BJ (cell line): Measurements from ENCODE around the gene POLR1B. TPM values are rescaled to one million over a fixed set of nuclear protein-coding genes. Genes with fewer than 3 reads are reported as not detected.
"Not testable (repeated sequence)": the region's sequence is repeated elsewhere in the genome, so short reads cannot be mapped to it uniquely, and the experiment has no call there.

Experiments used
- CTCF ChIA-PET: fragments of 350-600 bp; formaldehyde crosslinking; extraction: SDS; loops from one replicate; lab custom pipeline; 2021; ENCODE audit warnings: antibody characterized with exemption, inconsistent platforms; lab: Yijun Ruan, JAX
- POLR2A ChIA-PET: fragments of 300-600 bp; sonication (Branson Sonifier 250); formaldehyde crosslinking; extraction: SDS; loops from one replicate; lab custom pipeline; 2021; ENCODE audit warnings: antibody characterized with exemption; lab: Charles Lee
- DNase-seq: peaks from one replicate; pipeline ENCODE4 v3.0.0-alpha.2; 2011; ENCODE audit warnings: low read depth
- H3K27me3 ChIP-seq: 2 replicates; pipeline ENCODE4 v1.6.0; 2011; ENCODE audit warnings: low read length; ENCODE audit not compliant: control insufficient read depth, insufficient read depth
- H3K36me3 ChIP-seq: 2 replicates; pipeline ENCODE4 v1.5.1; 2011; ENCODE audit warnings: low read length; ENCODE audit not compliant: control insufficient read depth, insufficient read depth
- H3K4me3 ChIP-seq: 2 replicates; pipeline ENCODE4 v1.5.1; 2011; ENCODE audit warnings: low read depth, mild to moderate bottlenecking, control low read depth, low read length
- CTCF ChIP-seq: IDR thresholded peaks from 2 replicates; pipeline ENCODE4 v1.5.1; 2011; ENCODE audit warnings: low read depth, mild to moderate bottlenecking, control low read depth, inconsistent platforms, low read length, moderate library complexity; ENCODE audit not compliant: insufficient read depth
- polyA plus RNA-seq: library from polyadenylated mRNA; depleted of rRNA; stranded (reverse); fragments of >200 nt; gene quantifications from 2 replicates; pipeline ENCODE4 v1.2.3, GENCODE V29; 2011

POLR1B gene
- polyA plus RNA-seq, 1 experiment = 11.8 TPM

- 0 out of 2 replicates have a peak, but pooled peaks have one; percentile 14 for TF ChIP-seq CTCF
- DNase-seq, H3K4me3 ChIP-seq, CTCF ChIA-PET, H3K36me3 ChIP-seq, POLR2A ChIA-PET, H3K27me3 ChIP-seq: not testable (repeated sequence)
Measured at GRCh38 chr2:112500850-112501484, 41.3 kb upstream of the POLR1B start.

- POLR2A ChIA-PET, CTCF ChIA-PET, H3K4me3 ChIP-seq, H3K36me3 ChIP-seq, DNase-seq, H3K27me3 ChIP-seq: not testable (repeated sequence)
Measured at GRCh38 chr2:112509239-112509998, 32.8 kb upstream of the POLR1B start.

- Histone ChIP-seq H3K27me3 (no peaks in the 10 kb centered on the region), H3K36me3 (peaks cover 9% of the 10 kb centered on the region), H3K4me3 (no peak overlapping the region)
- TF ChIP-seq CTCF = no peak
- ChIA-PET POLR2A (no interaction called here), CTCF (no interaction called here)
- no peak for DNase-seq
Measured at GRCh38 chr2:112516801-112517200, 25.5 kb upstream of the POLR1B start.

DNA sequence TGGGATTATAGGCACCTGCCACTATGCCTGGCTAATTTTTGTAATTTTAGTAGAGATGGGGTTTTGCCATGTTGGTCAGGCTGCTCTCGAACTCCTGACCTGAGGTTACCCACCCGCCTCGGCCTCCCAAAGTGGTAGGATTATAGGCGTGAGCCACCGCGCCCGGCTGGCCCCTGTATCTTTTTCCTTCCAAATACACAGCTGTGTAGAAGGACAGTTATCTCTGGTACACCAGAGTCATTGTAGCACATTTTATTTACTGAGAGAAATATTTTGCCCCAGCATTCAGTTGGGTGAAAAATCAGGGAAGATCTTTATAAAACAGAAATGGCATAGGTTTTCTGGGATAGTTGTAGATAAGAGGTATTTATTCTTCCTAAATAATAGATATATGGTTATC, 23.5 kb upstream of the POLR1B start:
- ChIA-PET POLR2A (no interaction called here), CTCF (no interaction called here)
- Histone ChIP-seq H3K36me3 (peaks cover 12% of the 10 kb centered on the region), H3K4me3 (no peak overlapping the region), H3K27me3 (no peaks in the 10 kb centered on the region)
- no peak for DNase-seq
- no peak for TF ChIP-seq CTCF

DNA sequence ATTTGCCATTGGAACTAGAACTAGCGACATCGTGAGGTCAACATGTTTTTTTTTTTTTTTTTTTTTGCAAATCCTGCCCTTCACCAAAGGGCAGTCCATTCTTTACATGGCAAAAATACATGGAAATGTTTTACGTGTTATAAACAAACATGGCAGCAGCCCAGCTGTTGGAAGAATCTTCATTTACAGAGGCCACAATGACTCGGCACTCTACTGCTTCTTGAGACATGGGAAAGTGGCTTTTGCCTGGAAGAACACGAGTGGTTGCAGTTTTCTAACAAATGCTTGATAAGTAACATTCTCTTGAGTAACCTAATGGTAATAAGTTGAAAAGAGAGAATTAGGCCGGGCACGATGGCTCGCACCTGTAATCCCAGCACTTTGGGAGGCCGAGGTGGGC, 22.8 kb upstream of the POLR1B start:
- H3K27me3 ChIP-seq = no peaks in the 10 kb centered on the region
- no peak overlapping the region for H3K4me3 ChIP-seq
- TF ChIP-seq CTCF = no peak
- no peak for DNase-seq
- POLR2A ChIA-PET = no interaction called here
- CTCF ChIA-PET = no interaction called here
- H3K36me3 ChIP-seq = peaks cover 12% of the 10 kb centered on the region
